Stimulated activated naive CD8-positive, alpha-beta T cell treated with anti-CD3 and anti-CD28 coated beads, Interleukin-15, Interleukin-2, amounts not matched to agents 100 ng/mL and 50 ng/mL, for 24 hours (primary cell): Measurements from ENCODE around the gene IL3.
A peak's percentile ranks its signal among the peaks of the same experiment; 100 is the strongest.

Experiments
- H3K27ac Mint-ChIP-seq: one replicate; pipeline ENCODE4 v1.8.0; 2021; ENCODE audit warnings: mild to moderate bottlenecking, mixed read lengths
- H3K27me3 Mint-ChIP-seq: one replicate; pipeline ENCODE4 v1.8.0; 2021; ENCODE audit warnings: mixed read lengths
- H3K36me3 Mint-ChIP-seq: one replicate; pipeline ENCODE4 v1.8.0; 2021; ENCODE audit warnings: low read depth, mixed read lengths
- H3K4me1 Mint-ChIP-seq: one replicate; pipeline ENCODE4 v1.8.0; 2021; ENCODE audit warnings: low read depth, mixed read lengths
- H3K4me3 Mint-ChIP-seq: one replicate; pipeline ENCODE4 v1.8.0; 2021; ENCODE audit warnings: mild to moderate bottlenecking, mixed read lengths
- H3K9me3 Mint-ChIP-seq: one replicate; pipeline ENCODE4 v1.8.0; 2021; ENCODE audit warnings: mixed read lengths

The IL3 gene

GRCh38 chr5:132021654-132022053 is 38.8 kb upstream of the IL3 start:
- Mint-ChIP-seq H3K36me3 (no peaks in the 10 kb centered on the region), H3K4me3 (no peak overlapping the region), H3K9me3 (no peaks in the 10 kb centered on the region), H3K27me3 (peaks cover 11% of the 10 kb centered on the region), H3K27ac (no peak overlapping the region), H3K4me1 (peaks cover 29% of the 10 kb centered on the region)

GRCh38 chr5:132022737-132023136 is 37.7 kb upstream of the IL3 start:
- Mint-ChIP-seq H3K27me3 (peaks cover 3% of the 10 kb centered on the region), H3K36me3 (peaks cover under 1% of the 10 kb centered on the region), H3K9me3 (no peaks in the 10 kb centered on the region), H3K27ac (no peak overlapping the region), H3K4me1 (peaks cover 18% of the 10 kb centered on the region), H3K4me3 (peak overlapping the region; percentile 27)

- H3K4me1 Mint-ChIP-seq: peaks cover 13% of the 10 kb centered on the region
- peaks cover 3% of the 10 kb centered on the region for H3K36me3 Mint-ChIP-seq
- no peaks in the 10 kb centered on the region for H3K27me3 Mint-ChIP-seq
- no peak overlapping the region for H3K27ac Mint-ChIP-seq
- peak overlapping the region; percentile 27 for H3K4me3 Mint-ChIP-seq
- H3K9me3 Mint-ChIP-seq: no peaks in the 10 kb centered on the region
Observed at GRCh38 chr5:132023258-132024116, 37.0 kb upstream of the IL3 start.

DNA sequence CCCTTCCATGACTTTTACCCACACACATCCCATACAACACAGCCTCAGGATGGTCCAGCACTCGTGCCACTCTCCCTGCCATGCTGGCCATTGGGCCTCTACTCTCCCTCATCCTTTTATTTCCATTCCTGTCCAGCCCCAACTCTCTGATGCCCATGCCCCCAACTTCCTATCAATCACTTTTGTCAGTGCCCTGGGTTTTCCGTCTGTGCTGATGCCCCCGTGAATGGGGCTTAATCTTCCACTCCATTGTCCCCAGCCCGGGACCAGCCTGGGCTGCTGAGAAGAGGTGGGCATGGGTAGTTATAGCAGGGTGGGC is 36.4 kb upstream of the IL3 start:
- Mint-ChIP-seq H3K36me3 (peaks cover 3% of the 10 kb centered on the region), H3K27me3 (no peaks in the 10 kb centered on the region), H3K4me1 (peaks cover 10% of the 10 kb centered on the region), H3K4me3 (no peak overlapping the region), H3K9me3 (no peaks in the 10 kb centered on the region), H3K27ac (no peak overlapping the region)

DNA sequence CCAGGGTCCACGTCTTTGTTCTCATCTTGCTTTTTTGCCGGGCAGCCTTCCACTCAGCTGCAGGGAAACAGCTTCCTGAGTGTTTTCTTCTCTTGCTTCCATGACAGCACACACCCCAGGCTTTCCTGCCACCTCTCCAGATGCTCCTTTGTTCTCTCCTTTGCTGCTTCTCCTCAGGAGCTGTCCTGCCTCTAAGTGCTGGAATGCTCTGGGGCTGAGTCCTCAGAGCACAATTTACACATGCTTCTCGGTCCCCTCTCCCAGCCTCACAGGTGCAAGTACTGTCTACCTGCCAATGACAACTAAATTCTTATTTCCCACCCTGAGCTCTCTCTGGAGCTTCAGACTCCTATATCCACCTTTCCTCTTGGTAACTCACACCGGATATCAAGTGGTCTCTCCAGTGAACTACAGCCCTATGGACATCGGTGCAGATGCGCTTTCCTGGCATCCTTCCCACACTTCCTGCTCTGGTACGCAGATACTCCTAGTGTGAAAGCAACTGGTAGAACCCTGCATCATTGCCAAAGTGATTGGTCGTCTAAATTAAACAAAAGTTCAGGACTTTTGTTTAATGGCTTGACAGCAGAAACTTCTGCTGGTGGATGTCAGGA is 35.6 kb upstream of the IL3 start:
- Mint-ChIP-seq H3K36me3 (peaks cover 3% of the 10 kb centered on the region), H3K4me3 (no peak overlapping the region), H3K9me3 (no peaks in the 10 kb centered on the region), H3K27me3 (peaks cover 6% of the 10 kb centered on the region), H3K27ac (no peak overlapping the region), H3K4me1 (peaks cover 5% of the 10 kb centered on the region)

GRCh38 chr5:132025403-132025971 is 35.0 kb upstream of the IL3 start:
- H3K4me3 Mint-ChIP-seq: no peak overlapping the region
- H3K27me3 Mint-ChIP-seq: peaks cover 11% of the 10 kb centered on the region
- no peak overlapping the region for H3K27ac Mint-ChIP-seq
- no peaks in the 10 kb centered on the region for H3K9me3 Mint-ChIP-seq
- peaks cover 5% of the 10 kb centered on the region for H3K4me1 Mint-ChIP-seq
- H3K36me3 Mint-ChIP-seq: peaks cover 3% of the 10 kb centered on the region

GRCh38 chr5:132026516-132027008 is 33.9 kb upstream of the IL3 start:
- Mint-ChIP-seq H3K36me3 (peaks cover 3% of the 10 kb centered on the region), H3K27me3 (peaks cover 12% of the 10 kb centered on the region), H3K27ac (no peak overlapping the region), H3K4me1 (peaks cover 5% of the 10 kb centered on the region), H3K9me3 (no peaks in the 10 kb centered on the region), H3K4me3 (no peak overlapping the region)

GRCh38 chr5:132027027-132027426 is 33.4 kb upstream of the IL3 start:
- H3K36me3 Mint-ChIP-seq: peaks cover 3% of the 10 kb centered on the region
- peaks cover 14% of the 10 kb centered on the region for H3K27me3 Mint-ChIP-seq
- H3K4me3 Mint-ChIP-seq: no peak overlapping the region
- no peaks in the 10 kb centered on the region for H3K9me3 Mint-ChIP-seq
- H3K27ac Mint-ChIP-seq: no peak overlapping the region
- H3K4me1 Mint-ChIP-seq: peaks cover 10% of the 10 kb centered on the region

- peaks cover 31% of the 10 kb centered on the region for H3K27me3 Mint-ChIP-seq
- H3K4me3 Mint-ChIP-seq: no peak overlapping the region
- H3K27ac Mint-ChIP-seq: peak overlapping the region; percentile 49
- peaks cover 10% of the 10 kb centered on the region for H3K4me1 Mint-ChIP-seq
- peaks cover 7% of the 10 kb centered on the region for H3K36me3 Mint-ChIP-seq
- H3K9me3 Mint-ChIP-seq: peaks cover 17% of the 10 kb centered on the region
Observed at GRCh38 chr5:132029609-132030330, 30.7 kb upstream of the IL3 start.

- Mint-ChIP-seq H3K9me3 (peaks cover 17% of the 10 kb centered on the region), H3K4me1 (peaks cover 10% of the 10 kb centered on the region), H3K27ac (no peak overlapping the region), H3K27me3 (peaks cover 31% of the 10 kb centered on the region), H3K36me3 (peaks cover 7% of the 10 kb centered on the region), H3K4me3 (no peak overlapping the region)
Observed at GRCh38 chr5:132030610-132031009, 29.8 kb upstream of the IL3 start.

- Mint-ChIP-seq H3K4me3 (no peak overlapping the region), H3K27me3 (peaks cover 35% of the 10 kb centered on the region), H3K36me3 (peaks cover 7% of the 10 kb centered on the region), H3K9me3 (peaks cover 17% of the 10 kb centered on the region), H3K4me1 (peaks cover 23% of the 10 kb centered on the region), H3K27ac (no peak overlapping the region)
Observed at GRCh38 chr5:132032196-132032595, 28.3 kb upstream of the IL3 start.

GRCh38 chr5:132033122-132033521 is 27.3 kb upstream of the IL3 start:
- H3K4me1 Mint-ChIP-seq: peaks cover 32% of the 10 kb centered on the region
- no peak overlapping the region for H3K27ac Mint-ChIP-seq
- peaks cover 35% of the 10 kb centered on the region for H3K27me3 Mint-ChIP-seq
- H3K36me3 Mint-ChIP-seq: peaks cover 4% of the 10 kb centered on the region
- no peak overlapping the region for H3K4me3 Mint-ChIP-seq
- H3K9me3 Mint-ChIP-seq: peaks cover 17% of the 10 kb centered on the region

- Mint-ChIP-seq H3K9me3 (peaks cover 21% of the 10 kb centered on the region), H3K4me1 (peaks cover 39% of the 10 kb centered on the region), H3K4me3 (no peak overlapping the region), H3K27ac (peak overlapping the region; percentile 56), H3K27me3 (peaks cover 45% of the 10 kb centered on the region), H3K36me3 (peaks cover 4% of the 10 kb centered on the region)
Observed at GRCh38 chr5:132037353-132037752, 23.1 kb upstream of the IL3 start.

- Mint-ChIP-seq H3K9me3 (peaks cover 6% of the 10 kb centered on the region), H3K27me3 (peaks cover 30% of the 10 kb centered on the region), H3K4me1 (peaks cover 18% of the 10 kb centered on the region), H3K27ac (no peak overlapping the region), H3K36me3 (no peaks in the 10 kb centered on the region), H3K4me3 (no peak overlapping the region)
Observed at GRCh38 chr5:132044207-132044606, 16.2 kb upstream of the IL3 start.

DNA sequence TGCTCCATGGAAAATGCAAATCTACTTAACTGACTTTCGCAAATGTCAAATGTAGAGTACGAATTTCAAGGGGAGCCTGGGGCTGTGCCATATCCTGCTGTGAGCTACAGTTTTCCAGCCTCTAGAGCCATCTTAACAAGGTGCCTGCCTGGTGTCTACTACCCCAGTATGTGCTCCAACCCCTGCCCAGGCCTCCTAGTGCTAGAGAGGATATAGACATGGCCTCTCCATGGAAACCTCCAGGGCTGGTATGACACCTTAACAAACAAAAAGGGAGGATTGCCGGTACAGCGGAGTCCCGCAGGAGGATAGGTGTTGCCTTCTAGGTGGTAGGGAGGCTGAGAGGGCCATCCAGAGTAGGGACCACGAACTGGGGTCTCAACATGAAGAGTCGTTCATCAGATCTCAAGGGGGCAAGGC is 13.6 kb upstream of the IL3 start:
- Mint-ChIP-seq H3K27me3 (peaks cover 8% of the 10 kb centered on the region), H3K36me3 (no peaks in the 10 kb centered on the region), H3K9me3 (peaks cover 6% of the 10 kb centered on the region), H3K27ac (peak overlapping the region; percentile 38), H3K4me1 (peaks cover 10% of the 10 kb centered on the region), H3K4me3 (no peak overlapping the region)
